MM.1S (cell line): ENCODE results near the gene GADD45B.

ENCODE experiments used
- CTCF ChIP-seq: fragments of 300-600 bp; sonication (generic); IDR thresholded peaks from 2 replicates; pipeline ENCODE4 v1.5.1; 2016; ENCODE audit warnings: antibody characterized with exemption, low read length, mixed read lengths
- EZH2 ChIP-seq: fragments of 300-600 bp; sonication (generic); optimal IDR thresholded peaks from 2 replicates; pipeline ENCODE3; 2017; ENCODE audit warnings: low read depth, mild to moderate bottlenecking, antibody characterized with exemption, low read length, mixed read lengths

GRCh38 chr19:2514981-2515518, 39.1 kb downstream of the GADD45B start:
- no peak for TF ChIP-seq EZH2
- no peak for TF ChIP-seq CTCF
